ENCODE data around the gene TRMT61A. TPM values are rescaled to one million over a fixed set of nuclear protein-coding genes. Genes with fewer than 3 reads are reported as not detected.
"Not testable (repeated sequence)": the region's sequence is repeated elsewhere in the genome, so short reads cannot be mapped to it uniquely, and the experiment has no call there.

TRMT61A gene
- total RNA-seq, 2 donors from 2014 or later: 4.4 to 7.4 TPM

GRCh38 chr14:103523575-103523954 is 5.4 kb upstream of the TRMT61A start:
- H3K27me3 ChIP-seq: no peaks in the 10 kb centered on the region
- H3K36me3 ChIP-seq: peaks cover 4% of the 10 kb centered on the region
- no peak for DNase-seq (ENCODE audit: low spot score)
- H3K9me3 ChIP-seq: no peaks in the 10 kb centered on the region
- no peak overlapping the region for H3K27ac ChIP-seq
- H3K4me3 ChIP-seq: no peak overlapping the region
- TF ChIP-seq CTCF (IDR thresholded peaks at IDR 0.05): no peak
- peaks cover 0 to 78% of the 10 kb centered on the region in 2 donors for H3K4me1 ChIP-seq

- no peak for DNase-seq (ENCODE audit: low spot score)
- no peaks in the 10 kb centered on the region for H3K9me3 ChIP-seq
- no peaks in the 10 kb centered on the region for H3K27me3 ChIP-seq
- peak overlapping the region in 1 of 2 donors; percentile 21 for H3K27ac ChIP-seq
- no peak overlapping the region for H3K4me3 ChIP-seq
- peaks cover 0 to 75% of the 10 kb centered on the region in 2 donors for H3K4me1 ChIP-seq
- H3K36me3 ChIP-seq: peaks cover 4% of the 10 kb centered on the region
- TF ChIP-seq CTCF (IDR thresholded peaks at IDR 0.05): no peak
These were observed 4.7 kb upstream of the TRMT61A start for GRCh38 chr14:103524002-103524935.

- Histone ChIP-seq H3K4me1 (peaks cover 0 to 75% of the 10 kb centered on the region in 2 donors), H3K27ac (peak overlapping the region; percentile 45 to 93)
- not testable (repeated sequence) for H3K9me3 ChIP-seq; H3K27me3 ChIP-seq; H3K4me3 ChIP-seq; DNase-seq (ENCODE audit: low spot score); H3K36me3 ChIP-seq
These were observed 3.4 kb upstream of the TRMT61A start for GRCh38 chr14:103525430-103526246.

GRCh38 chr14:103526247-103526913 is 2.6 kb upstream of the TRMT61A start:
- no peak for TF ChIP-seq CTCF (IDR thresholded peaks at IDR 0.05)
- no peaks in the 10 kb centered on the region for H3K9me3 ChIP-seq
- no peak overlapping the region for H3K4me3 ChIP-seq
- H3K4me1 ChIP-seq: peaks cover 0 to 73% of the 10 kb centered on the region in 2 donors
- no peak for DNase-seq (ENCODE audit: low spot score)
- H3K27me3 ChIP-seq: no peaks in the 10 kb centered on the region
- no peaks in the 10 kb centered on the region for H3K36me3 ChIP-seq
- peak overlapping the region; percentile 93 to 98 for H3K27ac ChIP-seq

GRCh38 chr14:103526914-103527248 is 2.1 kb upstream of the TRMT61A start:
- H3K4me1 ChIP-seq: peaks cover 0 to 68% of the 10 kb centered on the region in 2 donors
- no peaks in the 10 kb centered on the region for H3K27me3 ChIP-seq
- peak overlapping the region; percentile 93 to 98 for H3K27ac ChIP-seq
- no peak overlapping the region for H3K4me3 ChIP-seq
- no peaks in the 10 kb centered on the region for H3K9me3 ChIP-seq
- H3K36me3 ChIP-seq: no peaks in the 10 kb centered on the region
- TF ChIP-seq CTCF (IDR thresholded peaks at IDR 0.05): no peak
- no peak for DNase-seq (ENCODE audit: low spot score)

Measured in right atrium auricular region (tissue), 2 donors.